Umbilical cord (tissue), 2 donors: Measurements from ENCODE around the gene CMTM1. TPM values are rescaled to one million over a fixed set of nuclear protein-coding genes. Genes with fewer than 3 reads are reported as not detected.

Experiments used
- DNase-seq: peaks from one replicate; pipeline ENCODE4 v3.0.0-alpha.2; 2015; ENCODE audit warnings: low spot score
- total RNA-seq: library from RNA; depleted of rRNA; stranded (reverse); fragments of >200 nt; gene quantifications from one replicate; pipeline ENCODE4 v1.2.3, GENCODE V29; 2014; ENCODE audit warnings: low replicate concordance; ENCODE audit not compliant: insufficient read depth

CMTM1 gene
- total RNA-seq, 1 donor from 2014 or later = 10.8 TPM

DNA sequence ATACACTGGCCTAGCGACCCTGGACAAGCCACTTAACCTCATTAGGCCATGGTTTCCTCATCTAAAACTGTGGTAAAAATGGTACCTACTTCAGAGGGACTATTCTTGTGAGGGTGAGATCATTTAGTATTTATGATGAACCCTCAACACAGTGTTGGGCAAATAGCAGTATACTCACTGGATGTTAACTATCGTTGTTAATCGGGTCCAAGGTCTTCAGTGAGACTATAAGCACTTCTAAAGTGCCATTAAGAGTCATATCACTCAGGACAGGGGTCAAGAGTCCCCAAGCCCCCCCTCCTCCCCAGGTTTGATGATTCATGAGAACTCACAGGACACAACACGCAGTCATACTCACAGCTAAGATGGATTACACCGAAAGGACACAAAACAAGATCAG, 27.3 kb upstream of the CMTM1 start:
- DNase-seq = no peak

DNA sequence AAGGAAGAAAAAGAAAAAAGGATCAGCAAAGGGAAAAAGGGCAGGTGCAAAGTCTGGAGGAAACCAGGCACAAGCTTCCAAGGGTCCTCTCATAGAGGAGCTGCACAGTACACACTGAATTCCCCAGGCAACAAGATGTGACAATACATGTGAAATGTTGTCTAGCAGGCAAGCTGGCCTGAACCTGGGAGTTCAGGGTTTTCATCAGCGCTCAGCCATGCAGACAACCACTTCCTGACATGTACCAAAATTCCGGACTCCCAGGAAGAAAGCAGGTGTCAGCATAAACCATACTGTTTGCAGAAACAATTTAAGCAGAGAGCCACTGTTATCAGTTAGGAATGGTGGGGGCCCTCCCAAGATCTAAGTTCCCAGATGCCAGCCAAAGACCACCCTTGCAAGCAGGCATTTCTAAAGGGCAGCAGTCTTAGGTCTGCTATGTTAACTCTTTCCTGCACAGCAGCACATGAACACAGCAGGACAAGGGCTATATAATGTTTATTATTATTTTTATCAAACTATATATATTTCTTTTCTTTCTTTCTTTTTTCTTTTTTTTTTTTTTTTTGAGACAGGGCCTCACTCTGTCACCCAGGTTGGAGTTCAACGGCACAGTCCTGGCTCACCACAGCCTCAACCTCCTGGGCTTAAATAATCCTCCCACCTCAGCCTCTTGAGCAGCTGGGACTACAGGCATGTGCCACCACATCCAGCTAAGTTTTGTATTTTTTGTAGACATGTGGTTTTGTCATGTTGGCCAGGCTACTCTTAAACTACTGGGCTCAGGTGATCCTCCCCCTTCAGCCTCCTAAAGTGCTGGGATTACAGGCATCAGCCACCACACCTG, 26.4 kb upstream of the CMTM1 start:
- DNase-seq = peak; percentile 29

DNA sequence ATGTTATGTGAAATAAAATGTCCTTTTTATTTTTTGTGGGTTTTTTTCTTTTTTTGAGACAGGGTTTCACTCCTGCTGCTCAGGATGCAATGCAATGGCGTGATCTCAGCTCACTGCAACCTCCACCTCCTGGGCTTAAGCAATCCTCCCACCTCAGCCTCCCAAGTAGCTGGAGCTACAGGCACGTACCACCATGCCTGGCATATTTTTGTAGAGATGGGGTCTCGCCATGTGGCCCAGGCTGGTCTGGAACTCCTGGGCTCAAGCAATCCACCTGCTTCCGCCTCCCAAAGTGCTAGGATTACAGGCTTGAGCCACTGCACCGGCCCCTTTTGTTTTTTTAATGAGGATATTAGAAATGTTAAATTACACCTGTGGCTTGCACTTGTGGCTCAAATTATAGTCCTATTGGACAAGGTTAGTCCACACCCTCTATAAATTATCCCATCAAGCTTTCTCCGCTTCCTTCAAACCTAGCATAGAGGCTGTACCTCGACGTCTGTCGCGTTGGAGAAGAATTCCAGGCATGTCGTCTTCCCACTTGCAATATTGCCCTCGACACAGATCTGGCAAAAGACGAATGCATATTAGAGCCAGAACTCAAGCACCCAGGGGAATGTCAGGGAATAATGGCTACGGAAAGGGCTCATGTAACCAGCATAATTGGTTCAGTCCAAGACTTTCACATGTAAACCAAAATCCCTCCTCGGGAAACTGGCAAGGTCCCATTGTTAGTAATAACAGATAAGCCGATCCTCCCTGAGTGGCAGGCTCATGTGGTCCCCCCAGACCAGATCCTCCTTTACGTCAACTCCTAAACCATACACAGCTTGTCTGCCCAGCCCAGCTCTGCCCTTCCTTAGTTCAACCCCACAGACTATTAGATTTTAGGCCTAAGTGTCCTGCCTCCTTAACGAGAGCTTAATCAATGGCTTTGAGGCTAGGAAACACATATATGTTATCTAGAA, 24.6 kb upstream of the CMTM1 start:
- DNase-seq = no peak

DNA sequence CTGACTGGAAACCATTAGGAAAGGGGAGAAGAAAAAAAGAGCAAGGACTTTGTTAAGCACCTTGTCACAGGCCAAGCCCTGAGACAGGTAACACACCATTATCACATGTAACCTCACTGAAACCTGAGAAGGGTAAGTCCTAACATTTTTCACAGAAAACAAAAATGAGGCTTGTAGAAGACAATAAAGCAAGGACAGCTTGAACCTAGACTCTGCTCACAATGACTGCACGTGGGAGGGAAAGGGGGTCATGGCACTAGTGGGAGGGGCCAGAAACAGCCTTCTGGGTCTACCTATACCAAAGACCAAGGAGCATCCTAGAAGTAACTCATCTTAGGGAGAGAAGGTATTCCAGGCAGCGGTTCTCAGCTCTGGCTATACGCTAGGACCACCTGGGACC, 23.8 kb upstream of the CMTM1 start:
- no peak for DNase-seq

DNA sequence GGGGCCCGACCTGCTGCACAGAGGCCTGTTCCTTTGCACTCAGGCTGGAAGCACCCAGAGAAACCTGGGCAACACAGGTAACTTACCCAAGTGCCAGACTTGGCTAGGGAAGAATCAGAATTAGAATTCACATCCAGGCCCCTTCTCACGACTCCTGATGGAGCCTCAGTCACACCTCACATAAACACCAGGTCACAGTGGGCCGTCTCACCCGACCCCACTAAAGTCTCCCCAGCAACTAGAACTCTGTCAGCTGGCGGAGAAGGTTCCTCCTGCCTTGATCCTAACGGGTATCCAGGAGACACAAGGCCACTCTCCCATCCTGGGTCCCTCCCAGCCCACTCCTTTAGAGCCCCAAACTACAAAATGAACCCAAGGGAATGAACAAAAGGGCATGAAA, 22.7 kb upstream of the CMTM1 start:
- DNase-seq = no peak

DNA sequence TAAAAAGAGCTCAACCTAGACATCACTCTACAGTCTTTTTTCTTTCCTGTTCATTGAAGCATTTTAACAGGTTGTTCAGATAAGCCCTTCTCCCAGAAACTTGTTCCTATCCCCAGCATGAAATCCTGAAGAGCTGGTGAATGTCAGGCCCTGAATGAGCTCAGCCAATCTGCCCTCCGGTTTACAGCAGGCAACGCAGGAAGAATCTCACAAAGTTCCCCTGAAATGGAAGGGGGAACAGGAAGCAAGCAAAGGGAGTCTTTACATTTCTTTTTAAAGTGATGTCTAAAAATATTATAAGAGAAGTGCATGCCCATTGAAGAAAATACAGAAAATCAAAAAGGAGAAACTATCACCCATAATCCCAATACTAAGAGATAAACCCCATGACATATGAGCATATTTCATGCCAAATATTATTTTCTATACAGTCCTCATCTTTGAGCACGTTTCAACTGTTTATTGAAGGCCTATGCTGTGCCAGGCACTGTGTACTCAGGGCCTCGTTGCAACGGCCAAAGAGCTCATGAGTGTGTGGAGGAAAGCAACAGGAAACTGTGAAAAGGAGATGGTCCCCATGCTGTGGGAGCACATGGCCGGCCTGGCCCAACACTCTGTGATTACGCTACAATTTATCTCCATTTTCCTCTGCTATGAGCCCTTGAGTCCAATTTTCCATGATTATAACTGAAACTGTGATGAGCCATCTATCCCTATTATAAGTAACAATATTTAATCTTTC, 22.1 kb upstream of the CMTM1 start:
- no peak for DNase-seq

DNA sequence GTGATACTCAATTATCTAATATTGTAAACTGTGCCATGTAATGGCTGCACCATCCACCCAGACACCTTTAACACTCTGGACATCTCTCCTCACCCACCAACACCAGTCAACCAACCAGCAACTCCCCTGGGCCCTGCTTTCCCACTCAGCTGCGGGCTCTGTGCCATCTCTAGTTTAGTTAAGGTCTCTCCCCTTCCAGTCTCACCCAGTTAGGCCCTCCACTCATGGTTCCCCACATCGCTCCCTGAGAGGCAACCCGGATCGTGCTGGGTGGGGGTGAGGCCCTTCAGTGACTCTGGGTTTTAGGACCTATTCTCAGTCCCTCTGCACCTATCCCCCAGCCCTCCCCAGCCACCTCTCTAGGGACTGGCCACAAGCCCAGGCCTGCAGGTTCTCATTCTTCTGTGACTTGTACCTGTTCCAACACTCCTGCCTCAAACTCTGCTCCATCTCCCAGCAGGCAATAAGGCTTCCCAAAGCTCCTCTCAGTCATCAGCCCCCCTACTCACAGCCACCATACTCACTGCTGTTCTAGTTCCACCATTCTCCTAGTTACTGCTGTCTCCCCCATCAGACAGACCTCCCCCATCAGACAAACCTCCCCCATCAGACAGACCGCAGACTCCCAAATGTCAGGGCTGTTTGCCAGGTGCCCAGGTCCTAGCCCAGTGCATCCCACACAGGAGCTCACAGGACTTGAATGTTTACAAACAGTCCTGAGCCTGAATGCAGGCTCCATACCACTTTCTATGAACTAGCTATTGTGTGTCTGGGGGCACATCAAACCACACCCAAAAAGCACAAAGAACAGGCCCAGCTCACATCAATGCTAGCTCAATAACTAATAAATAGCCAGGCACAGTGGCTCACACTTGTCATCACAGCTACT, 18.9 kb upstream of the CMTM1 start:
- DNase-seq = no peak

DNA sequence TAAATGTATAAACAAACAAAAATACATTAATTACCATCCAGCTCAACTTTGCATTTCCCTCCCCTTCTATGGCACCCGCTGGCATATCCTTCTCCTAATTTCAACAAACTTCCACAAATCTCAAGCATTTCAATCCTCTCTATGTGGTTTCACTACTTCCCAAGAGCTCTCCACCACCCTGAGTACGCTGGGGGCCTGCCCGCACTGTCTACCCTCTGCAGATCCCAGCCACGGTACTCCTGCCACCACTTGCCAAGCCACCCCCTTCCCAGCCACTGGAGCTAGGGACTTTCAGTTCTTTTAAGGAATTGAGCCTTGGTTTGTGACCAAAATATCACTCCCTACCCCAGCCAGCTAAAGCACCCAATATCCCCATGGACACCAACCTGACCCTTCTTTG, 18.2 kb upstream of the CMTM1 start:
- no peak for DNase-seq

DNA sequence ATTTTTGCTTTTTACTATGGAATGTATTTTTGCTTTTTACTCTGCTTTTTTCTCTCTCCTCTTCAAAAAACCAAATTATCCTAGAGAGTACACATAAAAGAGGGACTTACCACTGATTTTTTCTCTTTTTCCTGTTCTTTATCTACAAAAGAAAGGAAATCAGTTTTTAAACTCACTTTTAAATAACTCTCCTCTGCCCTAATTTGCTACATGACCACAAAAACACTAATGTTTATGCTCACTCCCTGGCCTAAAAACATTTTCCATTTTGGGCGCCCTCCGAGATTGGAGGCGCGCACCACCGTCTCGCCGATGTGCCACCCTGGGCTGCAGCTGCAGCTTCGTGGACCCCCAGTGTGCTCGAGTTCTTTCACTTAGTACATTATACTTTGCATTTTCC, 17.4 kb upstream of the CMTM1 start:
- no peak for DNase-seq

DNA sequence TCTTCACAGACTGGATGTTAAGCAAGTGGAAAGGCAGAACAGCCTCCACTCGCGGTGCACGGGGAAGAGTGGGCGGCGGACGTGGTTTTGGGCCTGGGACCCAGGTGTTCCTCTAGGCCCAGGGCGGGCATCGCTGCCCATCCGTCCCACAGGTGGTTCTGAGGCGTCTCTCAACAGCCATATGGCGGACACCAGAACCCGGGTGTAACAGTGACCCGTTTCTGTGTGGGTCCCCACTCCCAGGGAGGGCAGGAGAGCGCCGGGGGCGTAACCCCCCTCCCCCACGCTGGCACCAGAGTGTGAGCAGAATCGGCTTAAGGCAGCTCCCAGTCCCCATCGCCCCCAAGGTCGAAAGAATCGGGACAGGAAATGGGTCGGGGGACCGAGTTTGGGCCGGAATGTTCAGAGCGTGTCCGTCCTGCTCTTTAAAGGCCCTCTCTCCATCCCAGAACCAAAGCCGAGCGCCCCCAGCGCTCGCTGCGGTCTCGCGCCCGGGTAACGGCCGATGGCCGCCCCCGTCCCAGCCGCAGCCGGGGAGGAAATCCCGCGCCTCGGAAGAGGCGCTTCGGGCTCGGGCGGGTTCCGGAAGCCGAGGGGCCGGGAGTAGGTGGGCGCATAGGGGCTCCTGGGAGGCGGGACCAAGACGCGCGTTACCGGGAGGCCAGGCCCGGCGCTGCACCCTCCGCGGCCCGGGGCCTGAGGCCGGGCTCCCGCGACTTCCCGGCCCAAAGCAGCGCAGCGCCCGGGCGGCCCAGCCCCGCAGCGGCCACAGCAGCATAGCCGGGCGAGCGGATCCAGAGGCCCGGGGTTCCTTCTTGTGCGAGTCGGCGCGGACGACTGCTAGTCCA, 16.7 kb upstream of the CMTM1 start, which contains the start of gene TK2:
Gene TK2 (minus strand): TSS at position 839 of the 848 bp plus-strand sequence. CDS start 61 bp downstream, at position 778.
- peak; percentile 88 for DNase-seq

DNA sequence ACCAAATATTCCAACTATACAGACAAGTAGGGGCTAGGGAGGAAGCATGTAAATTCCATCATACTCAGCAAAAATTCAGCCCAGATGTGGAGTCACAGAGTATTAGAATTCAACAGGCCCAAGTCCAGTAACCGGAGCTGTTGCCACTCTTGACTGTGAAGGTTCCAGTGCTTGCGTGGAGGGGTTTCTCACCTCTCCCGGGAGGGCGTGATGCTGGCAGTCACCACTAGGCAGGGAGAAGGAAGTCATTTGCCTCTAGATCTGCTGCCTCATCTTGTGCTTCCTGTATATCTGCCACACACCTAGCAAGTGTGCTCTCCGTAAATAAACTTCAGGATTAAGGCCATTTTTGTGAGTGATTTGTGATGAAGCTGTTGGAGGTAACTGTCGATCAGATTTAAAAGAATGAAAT, 14.9 kb upstream of the CMTM1 start:
- DNase-seq = peak; percentile 34

DNA sequence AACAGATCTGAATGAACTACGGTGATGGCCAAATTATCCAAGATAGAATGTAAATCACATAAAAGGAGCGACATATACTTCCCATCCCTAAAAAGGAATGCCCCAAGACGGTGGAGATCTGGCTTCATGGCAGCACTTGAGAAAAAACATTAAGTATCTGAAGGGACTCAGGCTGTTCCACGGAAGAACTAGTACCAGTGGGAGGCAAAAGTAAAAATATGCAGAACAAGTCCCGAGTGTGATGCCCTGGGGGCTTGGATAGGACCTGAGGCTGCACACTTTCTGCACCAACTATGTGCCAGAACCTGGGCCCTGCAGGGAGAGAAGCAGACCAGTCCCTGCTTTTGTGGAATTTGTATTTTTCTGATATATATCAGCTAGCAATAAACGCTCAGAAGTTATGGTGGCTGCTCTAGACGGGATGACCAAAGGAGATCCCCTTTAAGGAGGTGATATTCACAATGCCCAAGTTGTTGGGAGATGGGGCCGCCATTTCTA, 14.4 kb upstream of the CMTM1 start:
- DNase-seq = no peak

DNA sequence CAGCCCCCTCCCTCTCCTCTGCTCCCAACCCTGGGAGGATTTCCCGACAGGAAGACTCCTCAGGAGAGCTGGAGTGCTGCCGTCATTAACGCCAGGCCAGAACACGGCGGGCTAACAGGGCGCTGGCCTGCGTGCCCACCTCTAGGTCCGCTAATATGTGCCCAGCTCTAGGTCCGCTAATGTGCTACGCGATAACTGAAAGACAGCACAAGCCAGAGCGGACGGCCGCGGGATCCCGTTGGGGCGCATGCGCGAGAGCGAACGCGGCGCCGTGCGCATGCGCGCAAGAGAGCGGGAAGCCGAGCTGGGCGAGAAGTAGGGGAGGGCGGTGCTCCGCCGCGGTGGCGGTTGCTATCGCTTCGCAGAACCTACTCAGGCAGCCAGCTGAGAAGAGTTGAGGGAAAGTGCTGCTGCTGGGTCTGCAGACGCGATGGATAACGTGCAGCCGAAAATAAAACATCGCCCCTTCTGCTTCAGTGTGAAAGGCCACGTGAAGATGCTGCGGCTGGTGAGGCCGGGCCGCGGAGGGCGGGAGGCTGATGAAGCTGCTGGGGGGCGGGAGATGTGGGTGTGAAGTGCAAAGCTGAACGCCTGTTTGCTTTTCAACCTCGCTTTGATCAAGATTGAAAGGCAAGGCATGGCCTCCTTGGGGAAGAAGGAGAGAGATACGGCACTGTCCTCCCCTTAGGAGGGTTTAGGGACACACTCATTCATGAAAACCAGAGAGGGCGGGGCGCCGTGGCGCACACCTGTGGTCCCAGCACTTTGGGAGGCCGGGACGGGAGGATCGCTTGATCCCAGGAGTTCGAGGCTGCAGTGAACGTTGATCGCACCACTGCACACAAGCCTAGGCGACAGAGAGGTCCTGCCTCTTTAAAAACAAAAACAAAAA, 13.7 kb upstream of the CMTM1 start, which contains the start of gene CKLF:
Gene CKLF (plus strand): TSS at position 291 of the 892 bp plus-strand sequence. CDS start 140 bp downstream, at position 431.
- DNase-seq = peak; percentile 94

DNA sequence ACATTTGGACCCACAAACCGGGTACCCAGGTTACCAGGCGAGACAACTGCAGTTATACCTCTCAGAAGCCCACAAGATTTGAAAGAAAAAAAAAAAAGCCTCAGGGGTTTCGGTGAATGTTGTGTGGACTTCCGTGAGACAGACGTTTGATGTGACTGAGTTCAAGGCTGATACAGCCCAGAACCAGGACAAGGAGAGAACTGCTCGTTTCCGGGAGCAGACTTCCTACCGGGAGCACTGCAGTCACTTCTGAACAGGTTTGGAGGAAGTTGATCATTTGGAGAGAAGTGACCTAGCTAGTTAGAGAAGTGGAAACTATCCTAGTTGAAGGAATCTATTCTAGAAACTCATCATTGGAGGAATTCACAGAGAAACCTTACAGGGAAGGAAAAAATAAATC, 13.0 kb upstream of the CMTM1 start:
- no peak for DNase-seq

DNA sequence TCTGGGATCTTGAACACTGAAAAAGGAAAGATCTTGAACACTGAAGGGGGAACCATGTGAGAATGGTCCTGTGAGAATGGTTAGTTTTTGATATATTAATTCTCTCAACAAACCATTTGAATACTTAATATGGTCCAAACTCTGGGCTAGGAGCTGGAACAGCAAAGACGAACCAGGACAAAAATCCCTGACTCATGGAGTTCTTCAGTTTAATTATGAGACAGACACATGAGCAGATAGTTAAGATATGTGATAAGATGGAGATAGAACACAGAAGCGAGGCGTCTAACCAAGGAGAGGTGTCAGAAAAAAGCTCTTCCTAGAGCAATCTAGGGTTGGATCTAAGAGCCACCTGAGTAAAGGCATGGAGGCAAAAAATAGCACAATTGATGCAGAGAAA, 12.2 kb upstream of the CMTM1 start:
- no peak for DNase-seq

DNA sequence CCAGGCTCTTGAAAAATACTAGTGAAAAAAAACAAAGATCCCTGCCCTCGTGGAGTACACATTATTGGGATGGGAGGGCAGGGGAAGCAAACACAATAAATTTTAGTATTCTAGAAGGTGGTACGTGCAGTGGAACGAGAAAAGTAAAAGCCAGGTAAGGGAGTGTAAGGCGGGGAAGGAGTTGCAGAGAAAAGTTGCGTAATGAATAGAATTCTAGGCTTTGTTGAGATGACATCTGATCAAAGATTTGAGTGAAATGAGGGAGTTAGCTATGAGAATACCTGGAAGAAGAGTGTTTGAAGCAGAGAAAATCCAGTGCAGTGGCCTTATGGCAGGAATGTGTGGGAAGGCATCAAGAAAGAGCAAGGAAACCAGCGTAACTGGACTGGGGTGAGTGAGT, 11.7 kb upstream of the CMTM1 start:
- DNase-seq = no peak

DNA sequence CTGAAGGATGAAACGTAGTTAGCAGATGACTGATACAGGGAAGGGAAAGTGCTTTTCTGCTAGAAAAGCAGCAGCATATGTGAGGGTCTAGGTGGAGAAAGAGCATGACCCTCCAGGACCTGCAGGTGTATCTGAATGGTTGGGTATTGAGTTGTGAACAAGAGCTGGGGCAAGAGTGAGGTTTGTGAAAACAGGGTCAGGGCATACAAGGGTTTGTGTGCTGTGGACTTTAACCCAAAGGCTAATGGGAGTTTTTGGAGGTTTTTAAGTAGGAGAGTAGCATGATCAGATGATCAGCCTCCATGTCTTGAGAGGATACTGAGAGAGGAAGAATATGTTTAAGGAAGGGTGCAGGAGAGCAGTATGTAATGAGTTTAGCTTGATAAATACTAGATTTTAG, 6.1 kb upstream of the CMTM1 start:
- no peak for DNase-seq

DNA sequence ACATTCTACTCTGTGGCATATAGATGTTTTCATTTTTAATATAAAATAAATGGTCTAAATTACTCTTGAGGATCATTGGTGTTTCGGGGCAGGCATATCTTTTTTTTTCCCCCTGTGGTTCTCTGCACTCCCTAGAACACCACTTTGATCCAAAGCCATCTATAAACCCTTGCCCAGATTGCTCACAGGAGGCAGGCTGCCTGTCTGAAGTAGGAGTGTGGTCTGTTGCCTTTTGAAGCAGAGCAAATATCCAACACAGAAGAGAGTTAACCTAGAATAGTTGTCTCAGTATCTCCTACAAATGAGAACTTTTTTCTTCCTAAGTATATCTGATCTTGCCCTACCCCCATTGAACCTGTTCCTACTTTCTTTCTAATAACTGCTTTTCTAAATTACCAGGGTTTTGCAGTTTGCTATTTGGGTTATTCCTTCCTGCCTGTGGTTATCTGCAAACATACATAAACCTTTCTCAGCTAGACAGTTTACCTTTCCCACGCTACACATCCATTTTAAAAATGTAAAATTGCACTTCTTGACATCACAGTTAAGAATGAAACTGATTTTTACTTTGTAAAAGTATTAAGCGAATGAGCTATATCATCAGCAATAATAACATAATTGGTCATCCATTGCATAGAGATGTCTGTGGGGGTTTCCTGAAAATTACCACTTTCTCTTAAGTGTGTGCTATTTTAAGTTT, 4.7 kb upstream of the CMTM1 start:
- DNase-seq = no peak
